Measurements from ENCODE around the gene ATL1.

GRCh38 chr14:50607761-50608160 is 47.8 kb downstream of the ATL1 start:
- TF ChIP-seq CTCF (tag by site-specific recombination; IDR thresholded peaks at IDR 0.05) (no peak), BCL11A (tag by site-specific recombination; IDR thresholded peaks at IDR 0.05; ENCODE audit: low read depth) (no peak), ZNF660 (tag by site-specific recombination; IDR thresholded peaks at IDR 0.05) (no peak), ATF2 (tag by site-specific recombination; IDR thresholded peaks at IDR 0.05; ENCODE audit: low read depth) (no peak), PRDM2 (tag by site-specific recombination; IDR thresholded peaks at IDR 0.05; ENCODE audit: borderline replicate concordance) (no peak), ZNF629 (tag by site-specific recombination; IDR thresholded peaks at IDR 0.05) (no peak), GLIS1 (tag by site-specific recombination; IDR thresholded peaks at IDR 0.05) (no peak), TSHZ1 (tag by site-specific recombination; IDR thresholded peaks at IDR 0.05; ENCODE audit: borderline replicate concordance) (no peak), ZNF398 (tag by site-specific recombination; IDR thresholded peaks at IDR 0.05) (no peak)

All from HEK293 (cell line).